GM19395 (cell line): ENCODE results near the gene FAHD2A.
"Not testable (repeated sequence)": the region's sequence is repeated elsewhere in the genome, so short reads cannot be mapped to it uniquely, and the experiment has no call there.

Source experiments
- ATAC-seq: cut with Tn5 transposase; IDR thresholded peaks from one replicate; pipeline ENCODE4 v1.9.1; 2021; ENCODE audit warnings: mild to moderate bottlenecking, moderate library complexity; ENCODE audit not compliant: unreplicated experiment

FAHD2A gene

DNA sequence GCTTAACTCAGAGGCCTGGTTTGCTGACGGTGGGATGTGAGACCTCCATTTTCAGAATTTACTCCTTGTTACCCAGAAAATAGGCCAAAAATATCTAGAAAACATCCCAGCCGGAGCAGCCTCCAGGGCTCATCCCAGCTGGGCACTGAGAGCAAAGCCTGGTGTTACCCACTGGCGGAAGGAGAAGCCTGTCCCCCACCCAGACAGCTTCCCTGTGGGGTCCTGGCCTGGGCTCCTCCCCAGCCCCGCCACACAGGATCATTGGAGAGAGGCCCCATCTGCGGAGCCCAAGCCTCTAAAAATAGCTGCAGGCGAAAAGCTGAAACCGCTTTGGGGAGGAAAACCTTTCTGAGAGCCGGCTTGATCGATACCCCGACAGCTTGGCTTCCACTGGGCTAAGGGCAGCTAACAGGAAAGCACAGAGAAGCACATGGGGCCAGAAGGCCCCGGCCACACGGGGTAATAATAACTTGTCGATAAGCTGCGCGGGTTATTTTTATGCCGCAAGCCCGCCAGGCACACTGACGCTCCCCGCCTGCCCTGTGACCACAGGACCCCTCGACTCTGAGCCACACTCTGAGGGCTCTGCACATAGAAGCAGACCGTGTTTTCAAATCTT lies 26.9 kb upstream of the FAHD2A start:
- no peak for ATAC-seq

DNA sequence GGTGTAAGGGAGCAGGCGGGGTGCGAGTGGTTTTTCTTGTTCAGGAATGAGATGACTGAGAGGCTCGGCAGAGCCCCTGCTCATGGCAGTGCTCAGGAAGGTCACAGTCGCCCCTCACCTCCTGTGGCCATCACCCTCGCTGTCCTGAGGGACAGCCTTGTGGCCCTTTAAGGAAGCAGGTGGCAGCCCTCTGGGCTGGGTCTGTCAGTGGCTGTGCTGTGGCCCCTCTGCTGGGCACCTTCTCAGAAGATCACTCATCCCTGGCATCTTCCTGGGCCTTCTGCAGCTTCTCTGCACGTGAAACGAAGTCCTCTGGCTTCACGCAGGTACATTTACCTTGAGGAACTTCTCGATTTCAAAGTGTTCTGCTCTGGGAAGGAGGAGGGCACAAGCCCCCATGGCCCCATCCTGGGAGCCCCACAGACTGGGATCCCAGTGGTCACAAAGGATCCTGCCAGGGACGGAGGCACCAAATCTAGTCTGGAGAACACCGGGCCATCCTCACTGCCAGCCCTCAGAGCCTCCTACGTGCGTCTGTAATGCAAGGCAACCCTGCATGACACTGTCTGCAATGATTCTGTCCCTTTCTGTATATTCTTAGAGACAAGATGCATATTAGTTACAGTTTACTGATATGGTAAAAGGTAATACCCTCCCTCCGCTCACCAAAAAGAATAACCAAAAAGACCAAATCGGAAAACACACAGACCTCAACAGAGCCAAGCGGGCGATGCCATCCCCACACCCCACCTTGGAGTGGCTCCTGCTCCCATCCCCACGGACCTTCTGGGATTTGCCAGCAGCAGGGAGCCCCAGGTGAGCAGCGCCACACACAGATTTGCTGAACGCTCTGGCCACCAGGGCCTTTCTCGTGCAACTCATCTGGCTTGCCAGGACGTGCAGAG lies 25.9 kb upstream of the FAHD2A start:
- ATAC-seq, result no peak

DNA sequence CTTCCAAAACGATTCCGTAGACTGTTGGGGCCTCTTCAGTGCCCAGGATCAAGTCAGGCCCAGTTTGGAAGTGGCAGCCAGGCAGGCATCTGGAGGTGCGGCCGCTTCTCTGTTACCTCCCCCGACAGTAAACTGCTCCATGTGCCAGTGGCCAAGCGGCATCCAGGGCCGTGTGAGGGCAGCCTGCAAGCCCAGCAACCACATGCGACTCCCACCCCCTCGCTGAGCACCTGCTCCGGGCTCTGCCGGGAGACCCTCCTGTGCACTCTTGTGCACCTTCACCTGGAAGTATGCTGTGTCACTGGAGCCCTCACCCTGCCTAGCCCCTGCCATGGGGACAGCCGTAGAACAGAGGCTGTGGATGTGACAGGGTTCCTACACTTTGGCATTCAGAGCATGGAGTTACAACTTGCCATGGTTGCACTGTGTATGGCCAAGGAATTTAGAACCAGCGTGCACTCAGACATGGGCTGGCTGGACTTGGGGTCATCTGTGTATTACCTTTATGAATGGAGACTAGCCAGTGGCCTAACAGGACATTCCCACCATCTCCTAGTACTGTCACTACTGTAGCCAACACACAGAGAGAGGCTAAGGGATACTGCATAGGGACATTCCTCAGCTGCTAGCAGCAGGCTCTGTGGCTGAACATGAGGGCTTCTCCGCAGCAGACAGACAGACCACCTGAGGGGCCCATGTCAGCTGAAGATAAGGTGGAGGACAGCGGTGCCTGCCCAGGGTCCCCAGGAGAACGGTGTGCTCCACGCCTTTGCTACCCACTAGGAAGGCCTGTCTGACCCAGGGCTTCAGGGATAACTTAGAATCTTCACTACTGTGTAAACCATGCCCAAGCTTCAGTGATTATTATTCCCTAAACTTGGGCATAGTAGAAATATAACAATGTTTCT lies 25.0 kb upstream of the FAHD2A start:
- no peak for ATAC-seq

DNA sequence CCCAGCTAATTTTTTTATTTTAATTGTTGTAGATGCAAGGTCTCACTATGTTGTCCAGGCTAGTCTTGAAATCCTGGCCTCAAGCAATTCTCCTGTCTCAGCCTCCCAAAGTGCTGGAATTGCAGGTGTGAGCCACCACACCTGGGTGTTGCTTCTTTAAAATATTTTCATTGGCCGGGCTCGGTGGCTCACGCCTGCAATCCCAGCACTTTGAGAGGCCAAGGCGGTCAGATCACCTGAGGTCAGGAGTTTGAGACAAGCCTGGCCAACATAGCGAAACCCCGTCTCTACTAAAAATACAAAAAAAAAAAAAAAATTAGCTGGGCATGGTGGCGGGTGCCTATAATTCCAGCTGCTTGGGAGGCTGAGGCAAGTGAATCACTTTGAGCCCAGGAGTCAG lies 24.2 kb upstream of the FAHD2A start:
- not testable (repeated sequence) for ATAC-seq

DNA sequence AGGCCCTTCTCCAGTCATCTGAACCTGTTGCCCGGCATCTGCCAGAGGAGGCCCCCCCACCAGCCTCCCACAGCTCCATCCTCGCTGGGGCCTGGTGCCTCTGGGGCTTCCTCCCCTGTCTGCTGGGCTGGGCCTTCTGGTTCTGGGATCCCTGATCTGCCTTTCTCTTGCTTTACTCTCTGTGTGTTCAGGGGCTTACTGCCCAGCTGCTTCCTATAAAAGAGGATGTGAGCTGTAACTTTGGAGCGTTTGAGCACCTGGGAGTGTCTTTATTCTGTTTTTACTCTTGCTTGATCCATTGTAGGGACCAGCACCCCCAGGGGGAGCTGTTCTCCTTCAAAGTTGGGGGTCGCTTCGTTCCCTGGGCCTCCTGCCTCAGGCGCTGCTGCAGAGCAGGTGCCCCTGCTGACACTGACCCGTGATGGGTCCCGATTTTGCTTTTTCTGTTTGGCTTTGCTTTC lies 23.1 kb upstream of the FAHD2A start:
- no peak for ATAC-seq

DNA sequence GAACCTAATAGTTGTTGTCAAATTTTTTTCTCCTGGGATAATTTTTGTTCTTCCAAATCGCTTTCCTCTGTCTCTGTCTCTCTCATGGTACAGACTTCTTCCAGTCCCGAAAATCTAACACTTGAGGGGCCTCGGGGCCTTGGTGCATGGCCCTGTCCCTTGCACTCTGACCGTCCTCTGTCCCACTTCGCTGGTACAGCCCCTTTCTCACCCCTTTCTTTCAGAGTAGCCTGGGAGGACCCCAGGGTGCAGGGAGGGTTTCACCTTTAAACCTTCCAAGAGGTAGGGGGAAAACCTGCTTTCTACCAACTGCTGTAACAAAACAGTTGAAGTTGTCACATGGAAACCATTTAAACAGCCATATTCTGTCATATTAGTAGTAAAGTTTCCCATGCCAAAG lies 22.2 kb upstream of the FAHD2A start:
- no peak for ATAC-seq

DNA sequence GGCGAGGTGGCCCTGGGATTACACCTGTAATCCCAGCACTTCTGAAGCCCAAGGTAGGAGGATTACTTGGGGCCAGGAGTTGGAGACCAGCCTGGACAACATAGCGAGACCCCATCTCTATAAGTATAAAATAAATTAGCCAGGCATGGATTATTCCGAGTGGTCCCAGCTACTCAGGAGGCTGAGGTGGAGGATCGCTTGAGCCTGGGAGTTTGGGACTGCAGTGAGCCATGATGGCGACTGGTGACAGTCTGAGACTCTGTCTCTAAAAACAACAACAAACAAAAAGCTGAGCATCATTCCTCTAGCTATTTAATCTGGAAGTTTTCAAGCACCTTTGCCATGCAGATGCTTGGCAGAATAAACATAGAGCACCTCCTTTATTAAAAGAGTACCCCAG lies 21.8 kb upstream of the FAHD2A start:
- ATAC-seq, result no peak

DNA sequence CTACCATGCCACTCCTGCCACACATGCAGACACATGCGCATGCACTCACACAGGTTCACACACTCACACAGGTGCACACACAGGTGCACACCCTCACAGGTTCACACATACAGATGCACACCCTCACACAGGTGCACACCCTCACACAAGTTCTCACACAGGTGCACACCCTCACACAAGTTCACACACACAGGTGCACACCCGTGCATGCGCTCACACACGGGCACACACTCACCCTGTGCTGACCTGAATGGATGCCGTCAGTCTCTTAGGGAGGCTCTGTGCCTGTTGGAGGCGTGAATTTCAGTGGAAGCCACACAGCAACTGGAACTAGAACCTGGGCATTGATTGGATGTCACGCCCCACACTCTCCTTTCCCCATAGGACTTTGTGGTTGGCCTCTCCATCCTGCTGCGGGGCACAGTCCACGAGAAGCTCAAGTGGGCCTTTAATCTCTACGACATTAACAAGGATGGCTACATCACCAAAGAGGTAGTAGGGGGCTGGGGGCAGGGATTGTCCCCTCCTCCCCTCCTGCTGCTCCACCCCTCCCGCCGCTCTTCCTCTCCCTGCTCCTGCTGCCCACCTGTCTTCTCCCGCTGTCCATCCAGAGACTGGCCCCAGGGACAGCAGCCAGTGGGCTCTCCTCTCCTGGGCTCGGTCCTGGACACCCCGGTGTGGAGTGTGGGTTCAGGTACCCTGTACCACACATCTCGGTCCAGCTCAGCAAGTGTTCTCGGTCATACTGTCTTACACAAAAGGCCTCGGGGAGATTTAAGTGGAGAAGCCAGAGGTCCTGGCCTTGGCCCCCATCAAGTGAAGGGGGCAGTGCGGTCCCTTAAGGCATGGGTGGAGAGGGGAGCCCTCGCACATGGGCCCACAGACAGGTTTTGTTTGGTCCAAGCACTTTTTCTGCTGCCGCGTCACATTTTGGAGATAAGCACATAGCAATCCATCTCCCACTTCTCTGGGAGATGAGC lies 21.0 kb upstream of the FAHD2A start:
- ATAC-seq, result no peak

DNA sequence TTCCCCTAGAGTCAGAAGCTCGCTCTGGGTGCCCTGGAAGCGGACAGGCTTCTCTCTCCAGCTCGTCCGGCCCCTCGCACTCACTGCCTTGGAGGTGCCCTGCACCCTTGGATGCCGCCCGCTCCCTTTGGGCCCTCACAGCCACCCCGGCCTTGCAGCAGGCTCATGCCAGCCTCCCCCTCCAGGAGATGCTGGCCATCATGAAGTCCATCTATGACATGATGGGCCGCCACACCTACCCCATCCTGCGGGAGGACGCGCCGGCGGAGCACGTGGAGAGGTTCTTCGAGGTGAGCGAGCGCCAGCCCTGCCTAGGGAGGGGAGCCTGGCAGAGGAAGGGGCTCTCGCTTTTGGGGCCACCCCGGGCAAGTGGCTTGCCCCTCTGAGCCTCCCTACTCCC lies 20.3 kb upstream of the FAHD2A start:
- ATAC-seq, result no peak

DNA sequence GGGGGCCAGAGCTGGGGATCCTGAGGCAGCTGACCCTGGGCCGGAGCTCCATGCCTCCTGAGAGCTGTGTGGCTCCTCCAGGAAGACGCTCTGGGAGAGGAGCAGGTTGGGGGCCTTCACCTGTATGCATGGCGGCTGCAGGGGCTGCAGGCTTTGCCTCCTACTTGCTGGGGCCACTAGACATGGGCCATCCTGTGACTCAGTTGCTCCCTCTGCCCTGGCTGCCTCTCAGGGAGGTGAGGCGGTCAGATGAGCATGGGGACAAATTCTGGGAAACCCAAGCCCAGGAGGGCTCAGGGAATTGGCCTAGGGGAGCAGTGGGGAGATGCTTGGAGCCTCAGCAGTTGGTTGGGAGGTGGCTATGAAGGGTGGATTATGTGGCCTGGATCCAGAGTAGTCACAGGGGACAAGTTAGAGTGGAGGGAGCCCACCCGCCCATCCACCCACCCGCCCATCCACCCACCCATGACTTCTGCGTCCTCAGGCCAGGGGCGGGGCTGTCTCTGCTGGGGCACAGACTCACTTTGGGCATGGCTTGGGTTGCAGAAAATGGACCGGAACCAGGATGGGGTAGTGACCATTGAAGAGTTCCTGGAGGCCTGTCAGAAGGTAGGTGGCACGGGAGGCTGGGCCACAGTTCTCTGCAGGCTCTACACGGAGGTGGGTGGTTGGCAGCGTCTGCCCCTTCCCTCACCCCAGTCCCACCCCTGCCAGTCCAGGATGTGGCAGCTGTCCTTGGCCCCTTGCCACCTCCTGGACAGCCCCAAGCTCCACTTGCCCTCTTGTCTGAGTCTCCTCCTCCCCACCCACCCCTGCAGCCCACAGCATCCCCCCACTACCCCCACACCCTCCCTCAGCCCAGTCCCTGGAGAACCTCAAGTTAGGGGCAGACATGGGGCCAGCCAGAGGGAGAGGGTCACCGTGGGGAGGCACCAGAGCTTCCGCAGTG lies 19.5 kb upstream of the FAHD2A start:
- no peak for ATAC-seq

DNA sequence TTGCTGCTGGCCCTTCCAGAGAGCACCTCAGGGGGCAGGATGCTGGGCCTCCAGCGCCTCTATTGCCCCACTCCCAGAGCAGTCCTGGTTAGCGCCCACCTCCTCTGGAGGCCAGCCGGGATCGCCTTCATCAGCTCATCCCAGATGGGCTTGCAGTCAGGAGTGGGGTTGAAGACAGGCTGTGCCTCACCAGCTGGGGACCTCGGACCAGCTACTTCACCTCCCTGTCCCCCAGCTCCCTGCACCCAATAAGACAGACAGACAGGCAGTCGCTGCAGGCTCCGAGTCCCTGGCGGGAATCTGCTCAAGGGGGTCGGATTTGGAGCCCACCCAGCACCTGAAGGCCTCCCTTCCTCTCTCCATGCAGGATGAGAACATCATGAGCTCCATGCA lies 18.9 kb upstream of the FAHD2A start:
- no peak for ATAC-seq

DNA sequence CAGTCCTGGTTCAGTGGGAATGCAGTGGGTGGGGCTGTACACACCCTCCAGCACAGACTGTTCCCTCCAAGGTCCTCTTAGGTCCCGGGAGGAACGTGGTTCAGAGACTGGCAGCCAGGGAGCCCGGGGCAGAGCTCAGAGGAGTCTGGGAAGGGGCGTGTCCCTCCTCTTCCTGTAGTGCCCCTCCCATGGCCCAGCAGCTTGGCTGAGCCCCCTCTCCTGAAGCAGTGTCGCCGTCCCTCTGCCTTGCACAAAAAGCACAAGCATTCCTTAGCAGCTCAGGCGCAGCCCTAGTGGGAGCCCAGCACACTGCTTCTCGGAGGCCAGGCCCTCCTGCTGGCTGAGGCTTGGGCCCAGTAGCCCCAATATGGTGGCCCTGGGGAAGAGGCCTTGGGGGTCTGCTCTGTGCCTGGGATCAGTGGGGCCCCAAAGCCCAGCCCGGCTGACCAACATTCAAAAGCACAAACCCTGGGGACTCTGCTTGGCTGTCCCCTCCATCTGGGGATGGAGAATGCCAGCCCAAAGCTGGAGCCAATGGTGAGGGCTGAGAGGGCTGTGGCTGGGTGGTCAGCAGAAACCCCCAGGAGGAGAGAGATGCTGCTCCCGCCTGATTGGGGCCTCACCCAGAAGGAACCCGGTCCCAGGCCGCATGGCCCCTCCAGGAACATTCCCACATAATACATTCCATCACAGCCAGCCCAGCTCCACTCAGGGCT lies 17.5 kb upstream of the FAHD2A start:
- no peak for ATAC-seq

DNA sequence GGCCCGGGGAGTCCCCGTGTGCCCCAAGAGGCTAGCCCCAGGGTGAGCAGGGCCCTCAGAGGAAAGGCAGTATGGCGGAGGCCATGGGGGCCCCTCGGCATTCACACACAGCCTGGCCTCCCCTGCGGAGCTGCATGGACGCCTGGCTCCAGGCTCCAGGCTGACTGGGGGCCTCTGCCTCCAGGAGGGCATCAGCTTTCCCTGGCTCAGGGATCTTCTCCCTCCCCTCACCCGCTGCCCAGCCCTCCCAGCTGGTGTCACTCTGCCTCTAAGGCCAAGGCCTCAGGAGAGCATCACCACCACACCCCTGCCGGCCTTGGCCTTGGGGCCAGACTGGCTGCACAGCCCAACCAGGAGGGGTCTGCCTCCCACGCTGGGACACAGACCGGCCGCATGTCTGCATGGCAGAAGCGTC lies 16.9 kb upstream of the FAHD2A start:
- ATAC-seq, result no peak

DNA sequence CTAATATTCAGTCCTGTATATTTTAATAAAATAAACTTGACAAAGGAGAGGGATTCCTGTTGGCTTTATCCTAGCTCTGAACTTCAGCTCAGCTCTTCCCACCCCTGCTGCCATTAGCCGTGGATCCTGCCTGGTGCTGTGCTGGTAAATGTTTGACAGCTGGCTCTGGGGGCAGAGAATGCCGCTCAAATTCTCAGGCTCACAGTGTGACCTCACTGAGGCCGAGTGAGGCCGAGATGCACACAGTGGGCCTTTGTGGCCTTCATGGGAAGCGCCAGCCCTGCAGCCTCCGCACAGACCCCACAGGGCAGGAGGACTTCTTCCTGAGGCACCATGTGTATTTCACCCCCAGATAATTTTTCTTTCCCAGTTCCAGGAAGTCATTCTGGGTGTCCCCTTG lies 16.5 kb upstream of the FAHD2A start:
- no peak for ATAC-seq

DNA sequence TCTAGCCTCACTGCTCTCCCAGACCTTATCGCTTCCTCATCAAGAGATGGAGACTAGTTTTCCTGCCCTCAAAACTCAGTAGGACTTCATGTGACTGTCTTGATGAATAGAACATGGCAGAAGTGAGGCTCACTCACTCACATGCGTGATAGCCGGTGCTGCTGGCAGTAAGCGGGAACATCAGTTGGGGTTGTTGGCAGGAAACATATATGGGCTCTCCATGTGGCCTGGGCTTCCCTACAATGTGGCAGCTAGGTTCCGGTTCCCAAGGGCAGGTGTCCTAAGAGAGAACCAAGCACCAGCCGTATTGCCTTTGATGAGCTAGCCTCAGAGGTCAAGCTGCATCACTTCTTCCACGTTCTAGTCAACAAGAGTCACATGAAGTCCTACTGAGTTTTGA lies 15.2 kb upstream of the FAHD2A start:
- ATAC-seq, result no peak

DNA sequence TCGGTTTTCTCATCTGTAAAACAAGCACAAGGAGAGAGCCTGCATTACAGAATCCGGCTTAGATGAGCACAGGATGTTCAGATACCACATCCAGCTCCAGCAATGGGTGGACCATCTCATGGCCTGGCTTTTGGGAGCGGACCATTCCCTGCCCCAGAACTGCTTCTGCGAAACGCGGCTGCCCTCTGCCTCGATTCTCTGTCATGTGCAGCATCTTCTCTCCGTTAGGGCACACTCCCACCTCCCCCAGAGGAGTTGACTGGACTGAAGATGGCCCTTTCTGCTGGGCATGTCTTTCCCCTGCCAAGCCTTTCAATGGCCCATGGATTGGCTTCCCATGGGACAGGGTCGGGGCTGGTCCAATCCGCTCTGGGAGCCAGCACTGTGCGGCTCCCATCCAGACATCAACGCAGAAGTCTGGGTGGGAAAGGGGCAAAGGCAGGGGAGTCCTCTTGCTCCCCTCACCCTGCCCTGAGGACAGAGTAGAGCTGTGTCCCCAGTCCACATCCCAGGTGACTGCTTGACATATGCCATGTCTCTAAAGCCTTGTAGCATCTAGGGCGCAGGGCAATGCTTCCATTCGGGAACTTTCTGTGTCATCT lies 14.3 kb upstream of the FAHD2A start:
- no peak for ATAC-seq

DNA sequence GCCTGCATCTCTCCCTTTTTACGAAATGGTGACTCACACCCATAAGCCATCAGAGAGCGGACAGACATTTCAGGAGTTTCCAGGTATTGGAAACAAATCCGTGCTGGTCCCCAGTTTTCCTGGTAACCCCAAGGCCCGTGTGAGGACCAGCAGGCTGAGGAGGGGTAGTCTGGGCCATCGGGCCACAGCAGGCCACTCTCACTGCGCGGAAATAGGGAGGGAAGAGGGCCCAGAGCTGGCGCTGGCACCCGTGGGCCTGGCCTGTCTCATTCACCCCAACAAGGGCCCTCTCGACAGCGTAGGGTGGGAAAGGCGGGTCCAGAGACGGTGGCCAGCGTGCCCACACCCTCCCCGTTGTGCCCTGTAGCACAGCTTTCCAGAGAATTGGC lies 13.7 kb upstream of the FAHD2A start:
- ATAC-seq, result peak; percentile 25
